ENCODE measurements around the gene WNT11. TPM values are rescaled to one million over a fixed set of nuclear protein-coding genes. Genes with fewer than 3 reads are reported as not detected.

Gene WNT11
- total RNA-seq, 6 experiments from 2014 or later = not detected

GRCh38 chr11:76225122-76225611 lies 18.9 kb upstream of the WNT11 start:
- H3K27me3 Mint-ChIP-seq (ENCODE audit: insufficient read depth) = peaks cover 18% of the 10 kb centered on the region
- H3K9me3 Mint-ChIP-seq = no peaks in the 10 kb centered on the region
- H3K27ac Mint-ChIP-seq = no peak overlapping the region
- H3K4me3 Mint-ChIP-seq = no peak overlapping the region
- no peak for DNase-seq
- no peaks in the 10 kb centered on the region for H3K4me1 Mint-ChIP-seq (ENCODE audit: low read depth)
- H3K36me3 Mint-ChIP-seq (ENCODE audit: low read depth) = no peaks in the 10 kb centered on the region
- TF ChIP-seq, protein P1, sequence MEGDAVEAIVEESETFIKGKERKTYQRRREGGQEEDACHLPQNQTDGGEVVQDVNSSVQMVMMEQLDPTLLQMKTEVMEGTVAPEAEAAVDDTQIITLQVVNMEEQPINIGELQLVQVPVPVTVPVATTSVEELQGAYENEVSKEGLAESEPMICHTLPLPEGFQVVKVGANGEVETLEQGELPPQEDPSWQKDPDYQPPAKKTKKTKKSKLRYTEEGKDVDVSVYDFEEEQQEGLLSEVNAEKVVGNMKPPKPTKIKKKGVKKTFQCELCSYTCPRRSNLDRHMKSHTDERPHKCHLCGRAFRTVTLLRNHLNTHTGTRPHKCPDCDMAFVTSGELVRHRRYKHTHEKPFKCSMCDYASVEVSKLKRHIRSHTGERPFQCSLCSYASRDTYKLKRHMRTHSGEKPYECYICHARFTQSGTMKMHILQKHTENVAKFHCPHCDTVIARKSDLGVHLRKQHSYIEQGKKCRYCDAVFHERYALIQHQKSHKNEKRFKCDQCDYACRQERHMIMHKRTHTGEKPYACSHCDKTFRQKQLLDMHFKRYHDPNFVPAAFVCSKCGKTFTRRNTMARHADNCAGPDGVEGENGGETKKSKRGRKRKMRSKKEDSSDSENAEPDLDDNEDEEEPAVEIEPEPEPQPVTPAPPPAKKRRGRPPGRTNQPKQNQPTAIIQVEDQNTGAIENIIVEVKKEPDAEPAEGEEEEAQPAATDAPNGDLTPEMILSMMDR (IDR thresholded peaks at IDR 0.05) = no peak

GRCh38 chr11:76224461-76225121 lies 18.3 kb upstream of the WNT11 start:
- Mint-ChIP-seq H3K27me3 (ENCODE audit: insufficient read depth) (peaks cover 16% of the 10 kb centered on the region), H3K36me3 (ENCODE audit: low read depth) (no peaks in the 10 kb centered on the region), H3K4me1 (ENCODE audit: low read depth) (no peaks in the 10 kb centered on the region), H3K9me3 (no peaks in the 10 kb centered on the region), H3K4me3 (no peak overlapping the region), H3K27ac (no peak overlapping the region)
- TF ChIP-seq, protein P1 (IDR thresholded peaks at IDR 0.05) = no peak
- DNase-seq = no peak

GRCh38 chr11:76221365-76221764 lies 15.1 kb upstream of the WNT11 start:
- DNase-seq = no peak
- Mint-ChIP-seq H3K27me3 (ENCODE audit: insufficient read depth) (peaks cover 9% of the 10 kb centered on the region), H3K4me1 (ENCODE audit: low read depth) (peaks cover 6% of the 10 kb centered on the region), H3K9me3 (no peaks in the 10 kb centered on the region), H3K36me3 (ENCODE audit: low read depth) (no peaks in the 10 kb centered on the region), H3K27ac (no peak overlapping the region), H3K4me3 (no peak overlapping the region)
- TF ChIP-seq, protein P1 (IDR thresholded peaks at IDR 0.05) = no peak

- H3K9me3 Mint-ChIP-seq = no peaks in the 10 kb centered on the region
- H3K36me3 Mint-ChIP-seq (ENCODE audit: low read depth) = no peaks in the 10 kb centered on the region
- H3K4me1 Mint-ChIP-seq (ENCODE audit: low read depth) = peaks cover 19% of the 10 kb centered on the region
- TF ChIP-seq, protein P1 (IDR thresholded peaks at IDR 0.05) = no peak
- no peak for DNase-seq
- H3K27me3 Mint-ChIP-seq (ENCODE audit: insufficient read depth) = peaks cover 9% of the 10 kb centered on the region
- H3K27ac Mint-ChIP-seq = no peak overlapping the region
- H3K4me3 Mint-ChIP-seq = no peak overlapping the region
Observed at GRCh38 chr11:76219243-76219642, 12.9 kb upstream of the WNT11 start.

- Mint-ChIP-seq H3K4me3 (no peak overlapping the region), H3K4me1 (ENCODE audit: low read depth) (peaks cover 19% of the 10 kb centered on the region), H3K9me3 (no peaks in the 10 kb centered on the region), H3K27ac (no peak overlapping the region), H3K27me3 (ENCODE audit: insufficient read depth) (peaks cover 11% of the 10 kb centered on the region), H3K36me3 (ENCODE audit: low read depth) (no peaks in the 10 kb centered on the region)
- TF ChIP-seq, protein P1 (IDR thresholded peaks at IDR 0.05) = no peak
- DNase-seq = no peak
Observed at GRCh38 chr11:76218449-76219178, 12.3 kb upstream of the WNT11 start.

Measured in HFFc6 (cell line).